HEK293 (cell line): ENCODE measurements around the gene ZNF524.

Experiments used
- CTCF ChIA-PET: fragments of 350-600 bp; formaldehyde crosslinking; extraction: SDS; loops from one replicate; lab custom pipeline; 2021; ENCODE audit warnings: antibody characterized with exemption; lab: Yijun Ruan, JAX
- POLR2A ChIA-PET: fragments of 300-600 bp; formaldehyde crosslinking; extraction: SDS; loops from one replicate; lab custom pipeline; 2020; ENCODE audit warnings: antibody characterized with exemption, inconsistent platforms; lab: Yijun Ruan, JAX
- H3K27ac ChIP-seq: fragments of 200-500 bp; sonication (Bioruptor generic); 2 replicates; pipeline ENCODE4 v1.5.1; 2014; ENCODE audit warnings: low read depth, low read length, control low read depth, inconsistent platforms; ENCODE audit errors: extremely low read depth
- H3K36me3 ChIP-seq, 2 experiments: fragments of 200-500 bp in 1 of 2; sonication (Bioruptor generic) in 1 of 2; 1 replicate in 1 of 2; 2 replicates in 1 of 2; pipeline ENCODE4 v1.5.1; 2014 to 2017; ENCODE audit warnings: inconsistent platforms in 2 of 2, low read length in 2 of 2; ENCODE audit not compliant: control insufficient read depth in 2 of 2, insufficient read depth in 1 of 2
- H3K4me1 ChIP-seq: fragments of 200-500 bp; sonication (Bioruptor generic); 2 replicates; pipeline ENCODE4 v1.5.1; 2014; ENCODE audit warnings: mild to moderate bottlenecking, low read length, inconsistent platforms; ENCODE audit not compliant: control insufficient read depth, insufficient read depth
- H3K4me3 ChIP-seq: 2 replicates; pipeline ENCODE4 v1.5.1; 2011; ENCODE audit warnings: low read depth, mild to moderate bottlenecking, control low read depth, low read length, moderate library complexity
- H3K9me3 ChIP-seq: fragments of 200-500 bp; sonication (Bioruptor generic); 2 replicates; pipeline ENCODE4 v1.5.1; 2014; ENCODE audit warnings: low read depth, low read length, inconsistent platforms; ENCODE audit not compliant: control insufficient read depth, insufficient read depth
- GLI2 ChIP-seq: fragments of 450-650 bp; formaldehyde crosslinking; IDR thresholded peaks from 2 replicates; pipeline ENCODE4; 2017; ENCODE audit warnings: missing biosample characterization, missing genetic modification characterization, low read depth, borderline replicate concordance
- GLI4 ChIP-seq: fragments of 450-650 bp; formaldehyde crosslinking; IDR thresholded peaks from 2 replicates; pipeline ENCODE4 v1.5.1; 2016; ENCODE audit warnings: missing biosample characterization, missing genetic modification characterization
- KLF16 ChIP-seq: fragments of 450-650 bp; formaldehyde crosslinking; IDR thresholded peaks from 2 replicates; pipeline ENCODE4 v1.5.1; 2017; ENCODE audit warnings: missing biosample characterization, missing genetic modification characterization
- KLF8 ChIP-seq: fragments of 450-650 bp; formaldehyde crosslinking; IDR thresholded peaks from 2 replicates; pipeline ENCODE4 v1.5.1; 2016; ENCODE audit warnings: missing biosample characterization, missing genetic modification characterization
- SCRT1 ChIP-seq: fragments of 450-650 bp; formaldehyde crosslinking; IDR thresholded peaks from 2 replicates; pipeline ENCODE4 v1.5.1; 2016; ENCODE audit warnings: missing biosample characterization, missing genetic modification characterization, borderline replicate concordance
- WT1 ChIP-seq: fragments of 450-650 bp; formaldehyde crosslinking; IDR thresholded peaks from 2 replicates; pipeline ENCODE4 v1.5.1; 2016; ENCODE audit warnings: missing biosample characterization, missing genetic modification characterization
- ZBTB17 ChIP-seq: fragments of 450-650 bp; formaldehyde crosslinking; IDR thresholded peaks from 2 replicates; pipeline ENCODE4 v1.5.1; 2016; ENCODE audit warnings: missing biosample characterization, missing genetic modification characterization
- ZBTB49 ChIP-seq: fragments of 450-650 bp; formaldehyde crosslinking; IDR thresholded peaks from 2 replicates; pipeline ENCODE4 v1.5.1; 2016; ENCODE audit warnings: missing biosample characterization, missing genetic modification characterization, low read depth
- ZNF114 ChIP-seq: fragments of 450-650 bp; formaldehyde crosslinking; IDR thresholded peaks from 2 replicates; pipeline ENCODE4 v1.5.0; 2017; ENCODE audit warnings: missing biosample characterization, missing genetic modification characterization
- ZNF169 ChIP-seq: fragments of 450-650 bp; formaldehyde crosslinking; IDR thresholded peaks from 2 replicates; pipeline ENCODE4 v1.5.1; 2016; ENCODE audit warnings: missing biosample characterization, missing genetic modification characterization
- ZNF211 ChIP-seq: fragments of 450-650 bp; formaldehyde crosslinking; IDR thresholded peaks from 2 replicates; pipeline ENCODE4 v1.5.1; 2016; ENCODE audit warnings: low read depth, missing biosample characterization, missing genetic modification characterization
- ZNF311 ChIP-seq: fragments of 450-650 bp; formaldehyde crosslinking; IDR thresholded peaks from 2 replicates; pipeline ENCODE4 v1.5.1; 2017; ENCODE audit warnings: missing biosample characterization, missing genetic modification characterization, borderline replicate concordance
- ZNF366 ChIP-seq: fragments of 450-650 bp; formaldehyde crosslinking; conservative IDR thresholded peaks from 2 replicates; pipeline ENCODE4 v1.5.1; 2016; ENCODE audit warnings: missing biosample characterization, missing genetic modification characterization
- ZNF544 ChIP-seq: fragments of 450-650 bp; formaldehyde crosslinking; IDR thresholded peaks from 2 replicates; pipeline ENCODE4 v1.5.0; 2017; ENCODE audit warnings: missing biosample characterization, missing genetic modification characterization
- ZNF548 ChIP-seq: fragments of 450-650 bp; formaldehyde crosslinking; IDR thresholded peaks from 2 replicates; pipeline ENCODE4 v1.5.1; 2016; ENCODE audit warnings: missing biosample characterization, missing genetic modification characterization
- ZNF600 ChIP-seq: fragments of 450-650 bp; formaldehyde crosslinking; IDR thresholded peaks from 2 replicates; pipeline ENCODE4 v1.5.1; 2016; ENCODE audit warnings: missing biosample characterization, missing genetic modification characterization
- ZNF610 ChIP-seq: fragments of 450-650 bp; formaldehyde crosslinking; IDR thresholded peaks from 2 replicates; pipeline ENCODE4 v1.5.1; 2016; ENCODE audit warnings: missing biosample characterization, missing genetic modification characterization, borderline replicate concordance
- ZNF677 ChIP-seq: fragments of 450-650 bp; IDR thresholded peaks from 2 replicates; pipeline ENCODE4 v1.5.0; 2018; ENCODE audit warnings: missing biosample characterization, mild to moderate bottlenecking, missing genetic modification characterization, moderate library complexity
- ZNF76 ChIP-seq: fragments of 450-650 bp; formaldehyde crosslinking; IDR thresholded peaks from 2 replicates; pipeline ENCODE4; 2016; ENCODE audit warnings: low read depth, missing biosample characterization, missing genetic modification characterization, borderline replicate concordance
- ZNF791 ChIP-seq: fragments of 450-650 bp; formaldehyde crosslinking; IDR thresholded peaks from 2 replicates; pipeline ENCODE4 v1.5.1; 2016; ENCODE audit warnings: missing biosample characterization, missing genetic modification characterization
- ZNF843 ChIP-seq: fragments of 450-650 bp; formaldehyde crosslinking; IDR thresholded peaks from 2 replicates; pipeline ENCODE4 v1.5.1; 2016; ENCODE audit warnings: missing biosample characterization, missing genetic modification characterization
- TF ChIP-seq, protein P1 (sequence below): IDR thresholded peaks from 2 replicates; pipeline ENCODE4 v1.6.1; 2011; ENCODE audit warnings: mild to moderate bottlenecking, low read depth, low read length, borderline replicate concordance
- TF ChIP-seq, protein P2 (sequence below): fragments of 450-650 bp; formaldehyde crosslinking; IDR thresholded peaks from 2 replicates; pipeline ENCODE4 v1.5.1; 2017; ENCODE audit warnings: missing biosample characterization, missing genetic modification characterization
- TF ChIP-seq, protein P3 (sequence below): fragments of 450-650 bp; formaldehyde crosslinking; IDR thresholded peaks from 2 replicates; pipeline ENCODE4 v1.5.1; 2017; ENCODE audit warnings: missing biosample characterization, missing genetic modification characterization

ZNF524 gene

GRCh38 chr19:55567708-55568328 is 32.3 kb upstream of the ZNF524 start:
- H3K27ac ChIP-seq, result no peak overlapping the region
- H3K9me3 ChIP-seq, result no peaks in the 10 kb centered on the region
- POLR2A ChIA-PET, result no interaction called here
- no peak overlapping the region for H3K4me3 ChIP-seq
- no peaks in the 10 kb centered on the region for H3K36me3 ChIP-seq
- CTCF ChIA-PET, result no interaction called here
- TF ChIP-seq ZNF610 (no peak), ZBTB17 (tag by site-specific recombination) (peak; percentile 100), WT1 (tag by site-specific recombination) (no peak), ZBTB49 (tag by site-specific recombination) (no peak), ZNF114 (tag by site-specific recombination) (0 out of 2 replicates have a peak, but pooled peaks have one; percentile 85), ZNF211 (tag by site-specific recombination) (no peak), ZNF548 (no peak), ZNF169 (tag by site-specific recombination) (0 out of 2 replicates have a peak, but pooled peaks have one; percentile 61), ZNF76 (tag by site-specific recombination) (no peak), ZNF600 (tag by site-specific recombination) (no peak), KLF8 (no peak), ZNF677 (no peak), GLI4 (tag by site-specific recombination) (no peak), ZNF544 (tag by site-specific recombination) (0 out of 2 replicates have a peak, but pooled peaks have one; percentile 17), ZNF843 (tag by site-specific recombination) (no peak), GLI2 (no peak), SCRT1 (tag by site-specific recombination) (no peak), KLF16 (tag by site-specific recombination) (no peak), ZNF366 (tag by site-specific recombination) (peak; percentile 98), ZNF311 (tag by site-specific recombination) (0 out of 2 replicates have a peak, but pooled peaks have one; percentile 52), ZNF791 (tag by site-specific recombination) (peak; percentile 50; the same call in 1 of the 2 replicates)
- TF ChIP-seq, protein P1, sequence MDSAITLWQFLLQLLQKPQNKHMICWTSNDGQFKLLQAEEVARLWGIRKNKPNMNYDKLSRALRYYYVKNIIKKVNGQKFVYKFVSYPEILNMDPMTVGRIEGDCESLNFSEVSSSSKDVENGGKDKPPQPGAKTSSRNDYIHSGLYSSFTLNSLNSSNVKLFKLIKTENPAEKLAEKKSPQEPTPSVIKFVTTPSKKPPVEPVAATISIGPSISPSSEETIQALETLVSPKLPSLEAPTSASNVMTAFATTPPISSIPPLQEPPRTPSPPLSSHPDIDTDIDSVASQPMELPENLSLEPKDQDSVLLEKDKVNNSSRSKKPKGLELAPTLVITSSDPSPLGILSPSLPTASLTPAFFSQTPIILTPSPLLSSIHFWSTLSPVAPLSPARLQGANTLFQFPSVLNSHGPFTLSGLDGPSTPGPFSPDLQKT, result no peak
- TF ChIP-seq, protein P2, sequence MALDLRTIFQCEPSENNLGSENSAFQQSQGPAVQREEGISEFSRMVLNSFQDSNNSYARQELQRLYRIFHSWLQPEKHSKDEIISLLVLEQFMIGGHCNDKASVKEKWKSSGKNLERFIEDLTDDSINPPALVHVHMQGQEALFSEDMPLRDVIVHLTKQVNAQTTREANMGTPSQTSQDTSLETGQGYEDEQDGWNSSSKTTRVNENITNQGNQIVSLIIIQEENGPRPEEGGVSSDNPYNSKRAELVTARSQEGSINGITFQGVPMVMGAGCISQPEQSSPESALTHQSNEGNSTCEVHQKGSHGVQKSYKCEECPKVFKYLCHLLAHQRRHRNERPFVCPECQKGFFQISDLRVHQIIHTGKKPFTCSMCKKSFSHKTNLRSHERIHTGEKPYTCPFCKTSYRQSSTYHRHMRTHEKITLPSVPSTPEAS (tag by site-specific recombination), result no peak
- TF ChIP-seq, protein P3, sequence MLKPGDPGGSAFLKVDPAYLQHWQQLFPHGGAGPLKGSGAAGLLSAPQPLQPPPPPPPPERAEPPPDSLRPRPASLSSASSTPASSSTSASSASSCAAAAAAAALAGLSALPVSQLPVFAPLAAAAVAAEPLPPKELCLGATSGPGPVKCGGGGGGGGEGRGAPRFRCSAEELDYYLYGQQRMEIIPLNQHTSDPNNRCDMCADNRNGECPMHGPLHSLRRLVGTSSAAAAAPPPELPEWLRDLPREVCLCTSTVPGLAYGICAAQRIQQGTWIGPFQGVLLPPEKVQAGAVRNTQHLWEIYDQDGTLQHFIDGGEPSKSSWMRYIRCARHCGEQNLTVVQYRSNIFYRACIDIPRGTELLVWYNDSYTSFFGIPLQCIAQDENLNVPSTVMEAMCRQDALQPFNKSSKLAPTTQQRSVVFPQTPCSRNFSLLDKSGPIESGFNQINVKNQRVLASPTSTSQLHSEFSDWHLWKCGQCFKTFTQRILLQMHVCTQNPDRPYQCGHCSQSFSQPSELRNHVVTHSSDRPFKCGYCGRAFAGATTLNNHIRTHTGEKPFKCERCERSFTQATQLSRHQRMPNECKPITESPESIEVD (tag by site-specific recombination), result no peak
- no peaks in the 10 kb centered on the region for H3K4me1 ChIP-seq
